ENCODE measurements around the gene MAP3K13. TPM values are rescaled to one million over a fixed set of nuclear protein-coding genes. Genes with fewer than 3 reads are reported as not detected.
"Not testable (repeated sequence)": the region's sequence is repeated elsewhere in the genome, so short reads cannot be mapped to it uniquely, and the experiment has no call there.

Gene MAP3K13
- total RNA-seq, 1 experiment from 2014 or later: 9.1 TPM

- no peak for TF ChIP-seq ATF3 (CRISPR knock-in tag; conservative IDR thresholded peaks at IDR 0.05)
- no peak for TF ChIP-seq TEAD4 (CRISPR knock-in tag; IDR thresholded peaks at IDR 0.05)
- TF ChIP-seq TEAD1 (CRISPR knock-in tag; IDR thresholded peaks at IDR 0.05): no peak
- no peak for TF ChIP-seq E2F4 (CRISPR knock-in tag; IDR thresholded peaks at IDR 0.05; ENCODE audit: borderline replicate concordance, low read depth)
Observed at GRCh38 chr3:185460719-185461350, 97.9 kb downstream of the MAP3K13 start (continued).

GRCh38 chr3:185465471-185465870 is 102.5 kb downstream of the MAP3K13 start:
- ChIA-PET CTCF (no interaction called here), POLR2A (no interaction called here)
- Mint-ChIP-seq H3K27ac (no peak overlapping the region), H3K27me3 (ENCODE audit: low read depth) (no peaks in the 10 kb centered on the region), H3K9me3 (no peaks in the 10 kb centered on the region), H3K4me1 (peaks cover 11% of the 10 kb centered on the region), H3K36me3 (no peaks in the 10 kb centered on the region), H3K4me3 (no peak overlapping the region)
- ATAC-seq: no peak
- no peak for DNase-seq (ENCODE audit: low spot score)
- no peak for TF ChIP-seq NFATC4 (CRISPR knock-in tag; IDR thresholded peaks at IDR 0.05)
- TF ChIP-seq MLX (CRISPR knock-in tag; IDR thresholded peaks at IDR 0.05): no peak
- TF ChIP-seq ESRRA (CRISPR knock-in tag; IDR thresholded peaks at IDR 0.05; ENCODE audit: borderline replicate concordance): no peak
- TF ChIP-seq CBFB (CRISPR knock-in tag; IDR thresholded peaks at IDR 0.05; ENCODE audit: low read depth): no peak
- no peak for TF ChIP-seq TCF7 (CRISPR knock-in tag; IDR thresholded peaks at IDR 0.05; ENCODE audit: low read depth)
- no peak for TF ChIP-seq PRRX2 (CRISPR knock-in tag; IDR thresholded peaks at IDR 0.05)
- TF ChIP-seq ZBTB43 (CRISPR knock-in tag; IDR thresholded peaks at IDR 0.05): no peak
- TF ChIP-seq ZNF671 (CRISPR knock-in tag; IDR thresholded peaks at IDR 0.05): no peak
- no peak for TF ChIP-seq MAX (CRISPR knock-in tag; IDR thresholded peaks at IDR 0.05)
- no peak for TF ChIP-seq ZNF416 (CRISPR knock-in tag; IDR thresholded peaks at IDR 0.05)
- TF ChIP-seq RORB (CRISPR knock-in tag; IDR thresholded peaks at IDR 0.05): no peak

GRCh38 chr3:185466123-185466522 is 103.2 kb downstream of the MAP3K13 start:
- peaks cover 15% of the 10 kb centered on the region for H3K4me1 Mint-ChIP-seq
- CTCF ChIA-PET; ATAC-seq; H3K27ac Mint-ChIP-seq; H3K36me3 Mint-ChIP-seq; DNase-seq (ENCODE audit: low spot score); H3K4me3 Mint-ChIP-seq; H3K9me3 Mint-ChIP-seq; H3K27me3 Mint-ChIP-seq (ENCODE audit: low read depth): not testable (repeated sequence)
- POLR2A ChIA-PET: interaction anchor here (0.6 kb wide), 1 partner anchor 106 kb away, joined by 4 read pairs; no protein-coding TSS in a partner anchor

- ATAC-seq: no peak
- TF ChIP-seq CREM (CRISPR knock-in tag; IDR thresholded peaks at IDR 0.05) (no peak), RORB (CRISPR knock-in tag; IDR thresholded peaks at IDR 0.05) (no peak), ZNF396 (CRISPR knock-in tag; IDR thresholded peaks at IDR 0.05; ENCODE audit: borderline replicate concordance) (no peak), CBFB (CRISPR knock-in tag; IDR thresholded peaks at IDR 0.05; ENCODE audit: low read depth) (no peak), ZBTB43 (CRISPR knock-in tag; IDR thresholded peaks at IDR 0.05) (no peak), GTF2I (CRISPR knock-in tag; conservative IDR thresholded peaks at IDR 0.05) (no peak), CREB1 (CRISPR knock-in tag; IDR thresholded peaks at IDR 0.05) (no peak), SOX15 (CRISPR knock-in tag; IDR thresholded peaks at IDR 0.05) (no peak), STAT6 (CRISPR knock-in tag; conservative IDR thresholded peaks at IDR 0.05; ENCODE audit: low read depth) (no peak), NR2C2 (CRISPR knock-in tag; IDR thresholded peaks at IDR 0.05) (no peak), FOXP1 (CRISPR knock-in tag; IDR thresholded peaks at IDR 0.05; ENCODE audit: borderline replicate concordance) (no peak)
Observed at GRCh38 chr3:185469542-185469941, 106.6 kb downstream of the MAP3K13 start.

More at GRCh38 chr3:185469542-185469941, 106.6 kb downstream of the MAP3K13 start:
- H3K27me3 Mint-ChIP-seq (ENCODE audit: low read depth): no peaks in the 10 kb centered on the region
- peaks cover 15% of the 10 kb centered on the region for H3K4me1 Mint-ChIP-seq
- no peaks in the 10 kb centered on the region for H3K36me3 Mint-ChIP-seq
- H3K9me3 Mint-ChIP-seq: no peaks in the 10 kb centered on the region
- no peak for DNase-seq (ENCODE audit: low spot score)
- H3K4me3 Mint-ChIP-seq: no peak overlapping the region
- no peak overlapping the region for H3K27ac Mint-ChIP-seq
- ChIA-PET CTCF (interaction anchor here (0.9 to 1.8 kb wide), 5 partner anchors 9 to 208 kb away, joined by 3 to 25 read pairs (median 9); partner anchors contain the start of gene SENP2), POLR2A (no interaction called here)

All from WTC11 (cell line).